GM10266 (cell line): Measurements from ENCODE around the gene UCK2.

Source experiments
- DNase-seq: peaks from one replicate; pipeline ENCODE4 v3.0.0; 2012; ENCODE audit errors: extremely low spot score
- CTCF ChIP-seq: IDR thresholded peaks from 2 replicates; pipeline ENCODE4 v1.5.1; 2012; ENCODE audit warnings: mild to moderate bottlenecking, low read depth; ENCODE audit not compliant: control insufficient read depth, insufficient read depth; ENCODE audit errors: missing control alignments

Gene UCK2

GRCh38 chr1:165852871-165853270 is 25.5 kb downstream of the UCK2 start:
- no peak for DNase-seq
- TF ChIP-seq CTCF = no peak

GRCh38 chr1:165853528-165854075 is 26.2 kb downstream of the UCK2 start:
- DNase-seq = no peak
- TF ChIP-seq CTCF = no peak

- DNase-seq = no peak
- no peak for TF ChIP-seq CTCF
These were observed 26.9 kb downstream of the UCK2 start for GRCh38 chr1:165854101-165854845.

GRCh38 chr1:165855010-165855838 is 27.8 kb downstream of the UCK2 start:
- TF ChIP-seq CTCF = no peak
- DNase-seq = no peak

- TF ChIP-seq CTCF = no peak
- no peak for DNase-seq
These were observed 28.6 kb downstream of the UCK2 start for GRCh38 chr1:165856021-165856420.

GRCh38 chr1:165856606-165857005 is 29.2 kb downstream of the UCK2 start:
- DNase-seq = no peak
- no peak for TF ChIP-seq CTCF

GRCh38 chr1:165857046-165857801 is 29.8 kb downstream of the UCK2 start:
- TF ChIP-seq CTCF = no peak

More at GRCh38 chr1:165857046-165857801, 29.8 kb downstream of the UCK2 start:
- DNase-seq = no peak
